Fibroblast of lung (primary cell): ENCODE measurements around the gene PRKAG1. TPM values are rescaled to one million over a fixed set of nuclear protein-coding genes. Genes with fewer than 3 reads are reported as not detected.

Experiments used
- DNase-seq, 2 donors: peaks; one replicate each; pipeline versions ENCODE4 v3.0.0 to v3.0.0-alpha.2; 2010; ENCODE audit warnings: low read depth in 2 of 2
- H2AFZ ChIP-seq: 2 replicates; pipeline ENCODE4 v1.5.1; 2012; ENCODE audit warnings: low read length, control low read depth, inconsistent platforms
- H3K27ac ChIP-seq: 2 replicates; pipeline ENCODE4 v1.5.1; 2011; ENCODE audit warnings: low read length, control low read depth; ENCODE audit not compliant: insufficient read depth
- H3K27me3 ChIP-seq: 2 replicates; pipeline ENCODE4 v1.5.1; 2011; ENCODE audit warnings: mild to moderate bottlenecking, low read length; ENCODE audit not compliant: control insufficient read depth, insufficient read depth
- H3K36me3 ChIP-seq: 2 replicates; pipeline ENCODE4 v1.5.1; 2011; ENCODE audit warnings: low read length; ENCODE audit not compliant: control insufficient read depth, insufficient read depth
- H3K4me1 ChIP-seq: 2 replicates; pipeline ENCODE4 v1.5.1; 2011; ENCODE audit warnings: low read length; ENCODE audit not compliant: control insufficient read depth, insufficient read depth; ENCODE audit errors: extremely low read depth
- H3K4me2 ChIP-seq: 2 replicates; pipeline ENCODE4 v1.5.1; 2011; ENCODE audit warnings: low read length, control low read depth; ENCODE audit not compliant: insufficient read depth; ENCODE audit errors: extremely low read depth
- H3K4me3 ChIP-seq, 4 experiments: fragments of 200-600 bp in 1 of 4; sonication (generic) in 1 of 4; replicated peaks in 1 of 4; 2 replicates each; pipeline ENCODE4 v1.5.1; 2011 to 2016; ENCODE audit warnings: low read length in 4 of 4, low read depth in 3 of 4, mild to moderate bottlenecking in 3 of 4, control low read depth in 2 of 4, inconsistent platforms in 1 of 4, mixed read lengths in 1 of 4; ENCODE audit not compliant: insufficient read depth in 1 of 4; ENCODE audit errors: control extremely low read depth in 1 of 4
- H3K79me2 ChIP-seq: 2 replicates; pipeline ENCODE4 v1.5.1; 2012; ENCODE audit warnings: mild to moderate bottlenecking, low read length, inconsistent platforms; ENCODE audit not compliant: control insufficient read depth, insufficient read depth
- H3K9ac ChIP-seq: 2 replicates; pipeline ENCODE4 v1.5.1; 2011; ENCODE audit warnings: mild to moderate bottlenecking, low read length, control low read depth; ENCODE audit not compliant: insufficient read depth
- H3K9me3 ChIP-seq: 2 replicates; pipeline ENCODE4 v1.5.1; 2012; ENCODE audit warnings: low read depth, low read length; ENCODE audit not compliant: control insufficient read depth, insufficient read depth
- H4K20me1 ChIP-seq: 2 replicates; pipeline ENCODE4 v1.5.1; 2011; ENCODE audit warnings: low read length; ENCODE audit not compliant: control insufficient read depth, insufficient read depth; ENCODE audit errors: extremely low read depth
- CTCF ChIP-seq, 2 donors: IDR thresholded peaks in 1 of 2; conservative IDR thresholded peaks in 1 of 2; 1 replicate in 1 of 2; 2 replicates in 1 of 2; pipeline ENCODE4 v1.5.1; 2011 to 2012; ENCODE audit warnings: low read length in 2 of 2, control low read depth in 1 of 2, inconsistent platforms in 1 of 2, low read depth in 1 of 2, mild to moderate bottlenecking in 1 of 2
- EZH2 ChIP-seq: IDR thresholded peaks from 2 replicates; pipeline ENCODE4 v1.5.1; 2012; ENCODE audit warnings: low read length, control low read depth, mild to moderate bottlenecking; ENCODE audit errors: missing control alignments
- polyA plus RNA-seq, 2 donors: library from polyadenylated mRNA; depleted of rRNA in 1 of 2; stranded (reverse) in 1 of 2; unstranded in 1 of 2; fragments of >200 nt; gene quantifications; 2 replicates each; pipeline ENCODE4 v1.2.1, GENCODE V29; 2011 to 2012; ENCODE audit warnings: missing spikeins in 1 of 2
- total RNA-seq: library from RNA; depleted of rRNA; stranded (reverse); fragments of >200 nt; gene quantifications from 2 replicates; pipeline ENCODE4 v1.2.1, GENCODE V29; 2014

Gene PRKAG1
- total and polyA plus RNA-seq, 2 donors (not counting 1 experiment from before 2014, with no cell fraction given) = 76.5 to 110 TPM

GRCh38 chr12:49061157-49061650 lies 42.6 kb upstream of the PRKAG1 start:
- peak overlapping the region; percentile 92 for H3K27ac ChIP-seq
- peaks cover 45% of the 10 kb centered on the region for H3K79me2 ChIP-seq
- peaks cover 2% of the 10 kb centered on the region for H4K20me1 ChIP-seq
- peak overlapping the region; percentile 93 for H3K9ac ChIP-seq
- peak overlapping the region; percentile 68 for H3K4me2 ChIP-seq
- DNase-seq = no peak
- no peaks in the 10 kb centered on the region for H3K9me3 ChIP-seq
- H3K4me3 ChIP-seq = peak overlapping the region; percentile 65 to 96 (median 82)
- H2AFZ ChIP-seq = peak overlapping the region; percentile 80
- H3K27me3 ChIP-seq = no peaks in the 10 kb centered on the region
- no peak for TF ChIP-seq EZH2
- no peak for TF ChIP-seq CTCF (conservative IDR thresholded peaks at IDR 0.05 in 1 of 2, IDR thresholded peaks at IDR 0.05 in 1 of 2; ENCODE audit: low read depth in 1 of 2, low read length in 2 of 2)
- no peaks in the 10 kb centered on the region for H3K36me3 ChIP-seq
- H3K4me1 ChIP-seq = peaks cover 6% of the 10 kb centered on the region

GRCh38 chr12:49060237-49061156 lies 41.9 kb upstream of the PRKAG1 start, which contains the start of gene KMT2D:
Gene KMT2D, minus strand, starts transcription at chr12:49060794. Its CDS starts 5,470 bp downstream, at chr12:49055324.
- H3K36me3 ChIP-seq = no peaks in the 10 kb centered on the region
- H3K4me2 ChIP-seq = peak within 1 kb of the TSS; percentile 68
- H2AFZ ChIP-seq = peak within 1 kb of the TSS; percentile 80
- H3K4me1 ChIP-seq = peaks cover 6% of the 10 kb centered on the region
- H3K9me3 ChIP-seq = no peaks in the 10 kb centered on the region
- H3K79me2 ChIP-seq = peaks cover 52% of the 10 kb centered on the region
- no peaks in the 10 kb centered on the region for H3K27me3 ChIP-seq
- DNase-seq = peak; percentile 98
- H3K9ac ChIP-seq = peak within 1 kb of the TSS; percentile 93
- H3K27ac ChIP-seq = peak within 1 kb of the TSS; percentile 92
- peaks cover 2% of the 10 kb centered on the region for H4K20me1 ChIP-seq
- peak; percentile 19 to 34 for TF ChIP-seq CTCF (conservative IDR thresholded peaks at IDR 0.05 in 1 of 2, IDR thresholded peaks at IDR 0.05 in 1 of 2; ENCODE audit: low read depth in 1 of 2, low read length in 2 of 2)
- no peak for TF ChIP-seq EZH2
- peak within 1 kb of the TSS; percentile 65 to 96 (median 84) for H3K4me3 ChIP-seq
